DND-41 (cell line): ENCODE data around the gene ERICH2.

Experiments used
- ATAC-seq: fragments of 200-7000 bp; cut with Tn5 transposase; 3 replicates; pipeline ENCODE4 v1.9.1; 2021; ENCODE audit warnings: low read depth; ENCODE audit not compliant: insufficient read depth
- DNase-seq: peaks from one replicate; pipeline ENCODE4 v3.0.0-alpha.2; 2020
- H2AFZ ChIP-seq: 2 replicates; pipeline ENCODE4 v1.6.0; 2012; ENCODE audit warnings: low read depth, low read length
- H3K27ac ChIP-seq: 2 replicates; pipeline ENCODE4 v1.5.1; 2012; ENCODE audit warnings: low read length, inconsistent platforms
- H3K27me3 ChIP-seq: fragments of 200-600 bp; sonication (generic); 2 replicates; pipeline ENCODE4 v1.6.0; 2012; ENCODE audit warnings: low read length, mild to moderate bottlenecking, inconsistent platforms; ENCODE audit not compliant: insufficient read depth, poor library complexity
- H3K36me3 ChIP-seq: 2 replicates; pipeline ENCODE4 v1.5.1; 2012; ENCODE audit warnings: low read length, inconsistent platforms; ENCODE audit not compliant: insufficient read depth
- H3K4me1 ChIP-seq: 2 replicates; pipeline ENCODE4 v1.5.1; 2012; ENCODE audit warnings: mild to moderate bottlenecking, low read length; ENCODE audit not compliant: insufficient read depth
- H3K4me2 ChIP-seq: 2 replicates; pipeline ENCODE4 v1.6.0; 2012; ENCODE audit warnings: mild to moderate bottlenecking, moderate library complexity, low read length, inconsistent platforms; ENCODE audit not compliant: insufficient read depth
- H3K4me3 ChIP-seq, 2 experiments: fragments of 200-600 bp in 1 of 2; shearing (Covaris generic) in 1 of 2; 2 replicates each; pipeline ENCODE4 v1.5.1; 2012 to 2016; ENCODE audit warnings: inconsistent platforms in 2 of 2, low read length in 2 of 2, mild to moderate bottlenecking in 2 of 2, low read depth in 1 of 2, moderate library complexity in 1 of 2
- H3K79me2 ChIP-seq: 2 replicates; pipeline ENCODE4 v1.6.0; 2012; ENCODE audit warnings: low read length, inconsistent platforms; ENCODE audit not compliant: insufficient read depth
- H3K9ac ChIP-seq: 2 replicates; pipeline ENCODE4 v1.6.0; 2012; ENCODE audit warnings: low read depth, mild to moderate bottlenecking, inconsistent platforms, low read length, moderate library complexity
- H3K9me3 ChIP-seq: 2 replicates; pipeline ENCODE4 v1.5.1; 2012; ENCODE audit warnings: low read length, moderate library complexity, mild to moderate bottlenecking, inconsistent platforms; ENCODE audit not compliant: insufficient read depth, severe bottlenecking
- H4K20me1 ChIP-seq: 2 replicates; pipeline ENCODE4 v1.6.0; 2012; ENCODE audit warnings: low read length; ENCODE audit not compliant: insufficient read depth
- EZH2 ChIP-seq: IDR thresholded peaks from 3 replicates; pipeline ENCODE4 v1.6.1; 2012; ENCODE audit warnings: borderline replicate concordance, low read depth, mild to moderate bottlenecking, moderate library complexity, low read length, inconsistent platforms; ENCODE audit not compliant: severe bottlenecking
- TF ChIP-seq, protein P1 (sequence below): IDR thresholded peaks from 2 replicates; pipeline ENCODE4 v1.5.1; 2012; ENCODE audit warnings: borderline replicate concordance, low read length, moderate library complexity, mild to moderate bottlenecking; ENCODE audit not compliant: poor library complexity, severe bottlenecking; ENCODE audit errors: extremely low read depth

Gene ERICH2

DNA sequence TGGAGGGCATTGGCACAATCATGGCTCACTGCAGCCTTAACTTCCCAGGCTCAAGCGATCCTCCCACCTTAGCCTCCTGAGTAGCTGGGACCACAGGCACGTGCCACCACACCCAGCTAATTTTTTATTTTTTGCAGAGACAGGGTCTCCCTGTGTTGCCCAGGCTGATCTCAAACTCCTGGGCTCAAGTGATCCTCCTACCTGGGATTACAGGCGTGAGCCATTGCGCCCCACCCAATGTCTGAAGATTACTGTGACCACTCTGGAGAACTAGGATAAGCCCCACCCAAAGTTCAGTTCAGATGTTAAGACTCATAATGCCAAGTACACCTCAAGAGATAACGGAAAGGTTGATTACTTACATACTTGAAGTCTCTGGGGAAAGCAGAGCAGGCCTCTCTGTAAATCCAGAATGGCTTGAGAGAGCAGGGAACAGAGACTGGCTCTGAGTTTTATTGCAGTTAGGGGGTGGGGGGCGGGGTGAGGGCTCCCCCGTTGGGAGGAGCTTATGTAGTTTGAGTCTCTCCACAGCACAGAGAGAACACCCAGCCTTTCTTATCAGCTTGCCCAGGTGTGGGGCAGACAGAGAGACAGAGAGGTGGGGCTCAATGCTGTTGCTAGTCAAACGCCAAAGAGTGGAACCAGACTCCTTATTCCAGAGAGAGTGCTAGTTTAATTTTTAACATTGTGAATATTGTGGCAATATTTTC lies 26.5 kb upstream of the ERICH2 start:
- Histone ChIP-seq H4K20me1 (peaks cover 3% of the 10 kb centered on the region; the same call in 1 of the 2 replicates), H3K4me1 (no peaks in the 10 kb centered on the region), H2AFZ (no peak overlapping the region), H3K9me3 (no peaks in the 10 kb centered on the region), H3K4me2 (no peak overlapping the region), H3K36me3 (no peaks in the 10 kb centered on the region), H3K9ac (no peak overlapping the region), H3K27ac (no peak overlapping the region), H3K4me3 (no peak overlapping the region), H3K27me3 (peaks cover 18% of the 10 kb centered on the region), H3K79me2 (no peaks in the 10 kb centered on the region)
- ATAC-seq (no peak), DNase-seq (no peak)
- TF ChIP-seq EZH2: no peak
- TF ChIP-seq, protein P1, sequence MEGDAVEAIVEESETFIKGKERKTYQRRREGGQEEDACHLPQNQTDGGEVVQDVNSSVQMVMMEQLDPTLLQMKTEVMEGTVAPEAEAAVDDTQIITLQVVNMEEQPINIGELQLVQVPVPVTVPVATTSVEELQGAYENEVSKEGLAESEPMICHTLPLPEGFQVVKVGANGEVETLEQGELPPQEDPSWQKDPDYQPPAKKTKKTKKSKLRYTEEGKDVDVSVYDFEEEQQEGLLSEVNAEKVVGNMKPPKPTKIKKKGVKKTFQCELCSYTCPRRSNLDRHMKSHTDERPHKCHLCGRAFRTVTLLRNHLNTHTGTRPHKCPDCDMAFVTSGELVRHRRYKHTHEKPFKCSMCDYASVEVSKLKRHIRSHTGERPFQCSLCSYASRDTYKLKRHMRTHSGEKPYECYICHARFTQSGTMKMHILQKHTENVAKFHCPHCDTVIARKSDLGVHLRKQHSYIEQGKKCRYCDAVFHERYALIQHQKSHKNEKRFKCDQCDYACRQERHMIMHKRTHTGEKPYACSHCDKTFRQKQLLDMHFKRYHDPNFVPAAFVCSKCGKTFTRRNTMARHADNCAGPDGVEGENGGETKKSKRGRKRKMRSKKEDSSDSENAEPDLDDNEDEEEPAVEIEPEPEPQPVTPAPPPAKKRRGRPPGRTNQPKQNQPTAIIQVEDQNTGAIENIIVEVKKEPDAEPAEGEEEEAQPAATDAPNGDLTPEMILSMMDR: no peak

DNA sequence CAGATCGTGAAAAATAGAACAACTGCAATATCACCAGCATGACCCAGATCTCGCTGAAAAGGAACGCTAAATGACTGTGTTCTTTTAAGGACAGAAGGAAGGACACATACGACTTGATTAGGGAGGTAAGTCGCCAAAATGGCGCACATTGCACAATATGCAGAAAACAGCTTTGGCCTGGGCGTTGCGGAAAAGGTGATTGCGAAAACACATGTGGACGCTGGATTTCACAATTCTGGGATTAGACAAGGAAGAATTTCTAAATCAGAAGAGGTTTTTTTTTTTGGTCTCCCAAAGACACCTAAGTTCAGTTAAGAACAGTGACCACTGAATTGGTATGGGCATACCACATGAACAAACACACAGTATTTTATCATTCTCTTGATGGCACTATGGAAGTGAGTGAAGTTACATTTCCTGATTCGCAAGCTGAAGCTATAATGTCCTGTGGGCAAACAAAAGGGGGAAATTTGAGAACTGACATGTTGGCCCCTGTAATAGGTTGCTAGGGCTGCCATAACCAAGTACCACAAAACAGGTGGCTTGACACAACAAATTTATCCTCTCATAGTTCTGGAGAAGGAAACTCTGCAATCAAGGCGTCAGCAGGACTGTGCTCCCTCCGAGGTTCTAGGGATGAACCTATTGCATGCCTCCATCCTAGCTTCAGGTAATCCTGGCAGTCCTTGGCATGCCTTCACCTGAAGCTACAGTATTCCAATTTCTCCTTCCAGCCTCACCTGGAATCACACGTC lies 25.8 kb upstream of the ERICH2 start:
- no peaks in the 10 kb centered on the region for H3K79me2 ChIP-seq
- no peak overlapping the region for H3K4me2 ChIP-seq
- TF ChIP-seq, protein P1: no peak
- TF ChIP-seq EZH2: no peak
- no peak overlapping the region for H3K4me3 ChIP-seq
- DNase-seq (no peak), ATAC-seq (no peak)
- H3K27me3 ChIP-seq: peaks cover 15% of the 10 kb centered on the region
- H3K4me1 ChIP-seq: no peaks in the 10 kb centered on the region
- no peaks in the 10 kb centered on the region for H3K9me3 ChIP-seq
- H4K20me1 ChIP-seq: peaks cover 3% of the 10 kb centered on the region; the same call in 1 of the 2 replicates
- no peak overlapping the region for H3K27ac ChIP-seq
- no peak overlapping the region for H2AFZ ChIP-seq
- H3K9ac ChIP-seq: no peak overlapping the region
- H3K36me3 ChIP-seq: no peaks in the 10 kb centered on the region

DNA sequence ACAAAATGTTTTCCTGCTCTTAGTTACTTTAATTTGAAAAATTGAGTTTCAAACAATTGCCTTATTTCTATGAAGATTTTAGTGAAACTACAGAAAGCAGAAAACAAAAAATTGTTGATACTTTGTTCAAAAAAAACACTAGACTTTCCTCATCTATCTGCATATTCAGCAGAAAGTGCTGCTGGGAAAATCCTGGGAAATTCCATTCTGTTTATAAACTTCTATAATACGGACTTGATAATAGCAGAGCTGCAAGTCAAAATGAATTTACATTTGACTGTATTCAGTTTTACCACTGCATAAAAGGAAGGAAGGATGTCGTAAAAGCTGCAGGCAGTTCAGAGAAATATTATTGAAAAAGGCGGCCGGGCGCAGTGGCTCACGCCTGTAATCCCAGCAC lies 24.9 kb upstream of the ERICH2 start:
- ATAC-seq (no peak), DNase-seq (no peak)
- Histone ChIP-seq H3K9me3 (no peaks in the 10 kb centered on the region), H3K36me3 (no peaks in the 10 kb centered on the region), H3K4me2 (no peak overlapping the region), H3K27me3 (peaks cover 19% of the 10 kb centered on the region), H3K4me1 (no peaks in the 10 kb centered on the region), H3K4me3 (no peak overlapping the region), H2AFZ (no peak overlapping the region), H3K9ac (no peak overlapping the region), H3K27ac (no peak overlapping the region), H4K20me1 (peaks cover 3% of the 10 kb centered on the region; the same call in 1 of the 2 replicates), H3K79me2 (no peaks in the 10 kb centered on the region)
- no peak for TF ChIP-seq EZH2
- TF ChIP-seq, protein P1: no peak
